ENCODE data around the gene ZBED4. TPM values are rescaled to one million over a fixed set of nuclear protein-coding genes. Genes with fewer than 3 reads are reported as not detected.

The ZBED4 gene
- total RNA-seq, 1 donor from 2014 or later: 11.8 TPM

DNA sequence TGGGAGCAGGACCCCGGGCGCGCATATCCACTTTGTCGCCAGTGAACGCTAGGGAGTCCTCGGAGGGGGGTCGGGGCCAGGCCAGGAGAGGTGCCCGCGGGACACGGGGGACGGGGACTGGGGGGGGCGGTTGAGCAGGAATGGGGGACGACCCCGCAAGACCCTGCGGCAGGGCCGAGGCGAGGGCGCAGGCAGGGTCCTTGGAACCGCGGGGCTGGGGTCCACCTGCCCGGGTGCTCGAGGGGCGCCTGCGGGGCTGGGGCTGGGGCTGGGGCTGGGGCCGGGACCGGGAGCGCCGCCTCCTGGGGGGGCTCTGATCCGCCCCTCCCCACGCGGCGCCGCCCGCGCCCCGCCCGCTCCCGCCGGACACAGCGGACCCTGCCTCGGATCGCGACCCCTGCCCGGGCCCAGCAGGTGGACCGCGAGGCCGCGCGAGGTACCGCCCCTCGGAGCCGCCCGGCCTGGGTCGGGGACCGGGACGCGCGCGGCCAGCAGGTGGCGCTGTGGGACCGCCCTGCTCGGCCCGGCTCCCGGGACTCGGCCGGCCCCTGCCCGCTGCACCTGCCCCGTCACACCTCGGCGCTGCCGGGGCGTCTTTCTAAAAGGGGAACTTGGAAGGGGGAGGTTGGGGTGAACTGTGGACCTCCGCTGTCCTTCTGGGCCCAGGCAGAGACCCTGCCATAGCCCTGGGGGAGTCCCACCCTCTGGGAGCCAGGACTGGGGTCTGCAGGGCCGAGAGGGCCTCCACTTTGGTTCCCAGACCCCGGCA lies 75.8 kb downstream of the ZBED4 start:
- peak; percentile 86 for DNase-seq

DNA sequence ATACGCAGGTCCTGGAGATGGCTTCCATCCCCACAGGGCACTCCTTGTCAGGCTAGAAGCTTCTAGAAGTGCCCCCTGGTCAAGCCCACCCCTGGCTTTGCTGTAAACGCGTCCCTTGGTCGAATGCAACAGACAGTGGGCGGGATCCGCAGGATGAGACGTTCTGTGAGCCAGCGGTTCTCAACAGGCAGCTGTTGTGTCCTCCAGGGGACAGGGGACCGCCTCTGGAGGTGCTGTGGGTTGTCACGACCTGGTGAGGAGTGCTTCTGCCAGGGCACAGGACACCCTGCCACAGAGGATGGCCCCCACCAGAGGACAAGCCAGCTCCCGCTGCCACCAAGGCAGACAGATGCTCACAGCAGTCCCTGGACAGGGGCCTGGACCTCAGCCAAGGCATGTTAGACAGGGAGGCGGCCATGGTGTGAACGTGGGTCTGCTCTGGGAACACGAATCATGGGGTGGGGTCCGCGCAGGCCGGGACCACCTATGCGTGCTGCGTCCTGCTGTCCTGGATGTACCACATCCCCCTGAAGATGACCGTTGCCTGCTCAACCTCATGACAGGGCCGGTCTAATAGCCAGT lies 76.4 kb downstream of the ZBED4 start:
- DNase-seq: no peak

More for the DNA sequence above, 75.8 kb downstream of the ZBED4 start:
- intact Hi-C loops (cut with DNase I): no loop called here
- no peak overlapping the region for H3K27ac ChIP-seq
- peak; percentile 73 for ATAC-seq
- TF ChIP-seq, protein P1, sequence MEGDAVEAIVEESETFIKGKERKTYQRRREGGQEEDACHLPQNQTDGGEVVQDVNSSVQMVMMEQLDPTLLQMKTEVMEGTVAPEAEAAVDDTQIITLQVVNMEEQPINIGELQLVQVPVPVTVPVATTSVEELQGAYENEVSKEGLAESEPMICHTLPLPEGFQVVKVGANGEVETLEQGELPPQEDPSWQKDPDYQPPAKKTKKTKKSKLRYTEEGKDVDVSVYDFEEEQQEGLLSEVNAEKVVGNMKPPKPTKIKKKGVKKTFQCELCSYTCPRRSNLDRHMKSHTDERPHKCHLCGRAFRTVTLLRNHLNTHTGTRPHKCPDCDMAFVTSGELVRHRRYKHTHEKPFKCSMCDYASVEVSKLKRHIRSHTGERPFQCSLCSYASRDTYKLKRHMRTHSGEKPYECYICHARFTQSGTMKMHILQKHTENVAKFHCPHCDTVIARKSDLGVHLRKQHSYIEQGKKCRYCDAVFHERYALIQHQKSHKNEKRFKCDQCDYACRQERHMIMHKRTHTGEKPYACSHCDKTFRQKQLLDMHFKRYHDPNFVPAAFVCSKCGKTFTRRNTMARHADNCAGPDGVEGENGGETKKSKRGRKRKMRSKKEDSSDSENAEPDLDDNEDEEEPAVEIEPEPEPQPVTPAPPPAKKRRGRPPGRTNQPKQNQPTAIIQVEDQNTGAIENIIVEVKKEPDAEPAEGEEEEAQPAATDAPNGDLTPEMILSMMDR (IDR thresholded peaks at IDR 0.05): peak; percentile 72
- H3K27me3 ChIP-seq: peaks cover 9% of the 10 kb centered on the region
- H3K4me1 ChIP-seq: peaks cover 34% of the 10 kb centered on the region
- H3K36me3 ChIP-seq: no peaks in the 10 kb centered on the region
- no peak overlapping the region for H3K4me3 ChIP-seq
- H3K9me3 ChIP-seq: no peaks in the 10 kb centered on the region

DNA sequence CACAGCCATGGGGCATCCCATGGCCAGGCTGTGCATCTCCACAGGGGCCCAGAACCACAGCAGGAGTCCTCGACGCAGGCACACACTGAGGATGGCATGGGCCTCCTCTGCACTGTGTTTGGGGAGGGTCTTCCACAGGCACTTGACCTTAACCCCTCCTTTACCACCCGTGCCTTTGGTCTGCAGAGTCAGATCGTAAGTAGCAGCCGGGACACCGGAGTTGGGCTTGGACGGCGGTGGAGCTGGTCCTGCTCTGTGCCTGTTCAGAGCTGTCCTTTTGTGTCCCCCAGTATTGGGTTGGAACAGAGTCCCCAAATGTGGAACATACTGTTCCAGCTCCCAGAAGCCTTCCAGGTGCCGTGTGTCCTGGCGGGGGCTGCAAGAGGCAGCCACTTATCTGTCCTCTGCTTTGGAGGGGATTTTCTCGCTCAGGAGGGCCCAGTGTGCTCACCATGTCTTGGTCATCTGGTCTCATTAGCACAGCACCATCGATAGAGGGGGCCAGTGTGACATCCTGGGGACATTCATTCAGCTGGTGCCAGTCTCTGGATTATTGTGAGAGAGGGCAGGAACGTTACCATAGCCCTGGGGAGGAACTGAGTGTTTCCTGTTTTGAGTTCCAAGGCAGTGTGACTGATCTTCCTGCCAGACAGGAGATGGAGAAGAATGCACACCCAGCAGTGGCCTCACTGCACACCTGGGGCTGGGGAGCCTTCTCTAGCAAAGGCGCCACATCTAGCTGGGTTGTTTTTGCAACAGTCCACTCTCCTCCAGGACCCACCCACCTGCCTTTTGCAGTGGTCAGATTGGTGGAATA lies 77.2 kb downstream of the ZBED4 start:
- DNase-seq (peak; percentile 79), ATAC-seq (peak; percentile 70)
- Histone ChIP-seq H3K4me1 (peaks cover 42% of the 10 kb centered on the region), H3K36me3 (no peaks in the 10 kb centered on the region), H3K27me3 (peaks cover 9% of the 10 kb centered on the region), H3K4me3 (no peak overlapping the region), H3K27ac (peak overlapping the region; percentile 55), H3K9me3 (no peaks in the 10 kb centered on the region)
- intact Hi-C loops (cut with DNase I): loop anchor here (2.0 to 10.0 kb wide), 2 partner anchors 54 to 100 kb away; no protein-coding TSS in a partner anchor
- TF ChIP-seq, protein P1 (IDR thresholded peaks at IDR 0.05): peak; percentile 77

More for the DNA sequence above, 76.4 kb downstream of the ZBED4 start:
- H3K4me3 ChIP-seq: no peak overlapping the region
- TF ChIP-seq, protein P1 (IDR thresholded peaks at IDR 0.05): no peak
- no peak overlapping the region for H3K27ac ChIP-seq
- peaks cover 41% of the 10 kb centered on the region for H3K4me1 ChIP-seq
- no peak for ATAC-seq
- no peaks in the 10 kb centered on the region for H3K36me3 ChIP-seq
- intact Hi-C loops (cut with DNase I): loop anchor here (2.0 to 10.0 kb wide), 2 partner anchors 55 to 101 kb away; no protein-coding TSS in a partner anchor
- no peaks in the 10 kb centered on the region for H3K9me3 ChIP-seq
- H3K27me3 ChIP-seq: peaks cover 9% of the 10 kb centered on the region

DNA sequence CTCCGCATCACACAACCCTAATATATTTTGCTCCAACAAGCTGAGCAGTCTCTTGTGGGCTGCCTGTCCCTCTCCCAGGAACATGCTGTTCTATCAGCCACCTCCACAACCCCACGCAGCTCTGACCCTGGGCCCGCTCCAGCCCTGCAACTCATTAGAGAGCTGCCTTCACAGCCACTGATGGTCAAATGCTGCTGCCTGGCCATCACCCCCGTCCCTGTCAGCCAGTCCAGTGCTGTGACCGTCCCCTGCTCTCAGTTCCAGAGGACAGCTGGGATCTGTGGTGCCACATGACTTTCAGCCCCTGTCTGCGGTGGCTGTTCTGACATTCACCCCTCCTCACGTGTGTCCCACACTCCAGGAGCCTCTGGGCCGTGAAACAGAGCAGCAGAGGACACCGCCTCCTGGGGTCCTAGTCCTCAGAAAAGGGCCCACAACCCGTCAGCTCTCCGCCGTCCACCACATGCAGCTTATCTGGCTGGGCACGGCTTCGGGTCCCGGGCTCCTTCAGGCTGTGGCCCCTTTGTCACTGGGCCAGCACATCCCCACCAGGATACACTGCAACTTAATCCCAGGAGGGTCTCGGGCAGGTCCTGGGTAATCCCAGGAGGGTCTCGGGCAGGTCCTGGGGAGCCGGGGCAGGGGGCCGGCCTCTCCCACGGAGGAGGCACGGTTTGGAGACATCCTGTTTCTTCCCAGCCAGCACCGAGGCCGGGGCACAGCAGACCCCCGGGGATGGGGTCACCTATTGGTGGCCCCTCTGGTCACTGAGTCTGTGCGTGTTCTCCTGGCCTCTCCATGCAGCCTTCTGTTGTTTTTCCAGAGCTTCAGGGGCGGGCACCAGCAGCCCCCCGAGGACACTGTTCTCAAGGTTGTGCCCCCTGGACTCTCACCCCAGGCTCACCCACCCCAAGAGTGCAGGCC lies 79.9 kb downstream of the ZBED4 start:
- Histone ChIP-seq H3K27ac (peak overlapping the region; percentile 95), H3K36me3 (no peaks in the 10 kb centered on the region), H3K27me3 (peaks cover 8% of the 10 kb centered on the region), H3K4me1 (peaks cover 50% of the 10 kb centered on the region), H3K9me3 (no peaks in the 10 kb centered on the region), H3K4me3 (peak overlapping the region; percentile 63)
- ATAC-seq: no peak
- peak; percentile 75 for DNase-seq
- intact Hi-C loops (cut with DNase I): loop anchor here (10.0 kb wide), 1 partner anchor 51 kb away; no protein-coding TSS in a partner anchor
- TF ChIP-seq, protein P1 (IDR thresholded peaks at IDR 0.05): no peak
